HepG2 (cell line): ENCODE data around the gene USP24. TPM values are rescaled to one million over a fixed set of nuclear protein-coding genes. Genes with fewer than 3 reads are reported as not detected.

Experiments used
- ATAC-seq: fragments of 200-7000 bp; cut with Tn5 transposase; 3 replicates; pipeline ENCODE4 v1.9.1; 2020; ENCODE audit warnings: mild to moderate bottlenecking, moderate library complexity
- BruUV-seq: library from RNA; stranded (reverse); fragments of 400-500 nt; replicated peaks from 2 replicates; lab custom pipeline; 2021; lab: Mats Ljungman, UMichigan
- CTCF ChIA-PET: fragments of 300-600 bp; formaldehyde crosslinking; extraction: SDS; loops from one replicate; lab custom pipeline; 2021; ENCODE audit warnings: low total read pairs, inconsistent platforms, low intra/inter-chr PET ratio; lab: Yijun Ruan, JAX
- POLR2A ChIA-PET: fragments of 350-600 bp; sonication (Branson Sonifier 250); formaldehyde crosslinking; loops from one replicate; lab custom pipeline; 2020; ENCODE audit warnings: antibody characterized with exemption, inconsistent platforms; lab: Yijun Ruan, JAX
- DNase-seq: peaks from one replicate; pipeline ENCODE4 v3.0.0-alpha.2; 2015; ENCODE audit warnings: low spot score
- FAIRE-seq: peaks from 3 replicates; lab custom pipeline; 2011; peaks lifted over from hg19 to GRCh38; lab: Jason Lieb, UNC
- H2AFZ ChIP-seq: one replicate; pipeline ENCODE4 v1.6.1; 2011; ENCODE audit warnings: low read length, inconsistent platforms
- H3K27ac ChIP-seq: fragments of 300-600 bp; 3 replicates; pipeline ENCODE4 v1.8.0; 2011; ENCODE audit warnings: mixed run types, mild to moderate bottlenecking, mixed read lengths, low read length, inconsistent platforms; ENCODE audit not compliant: insufficient read depth; ENCODE audit errors: extremely low read length
- H3K27me3 ChIP-seq, 2 experiments: fragments of 200-600 bp in 1 of 2; 2 replicates in 1 of 2; 3 replicates in 1 of 2; pipeline versions ENCODE4 v1.6.0 to v1.8.0; 2011; ENCODE audit warnings: low read length in 2 of 2, mild to moderate bottlenecking in 2 of 2, moderate library complexity in 2 of 2, inconsistent platforms in 1 of 2; ENCODE audit not compliant: insufficient read depth in 2 of 2, control insufficient read depth in 1 of 2
- H3K36me3 ChIP-seq, 2 experiments: fragments of 200-600 bp in 1 of 2; replicated peaks in 1 of 2; 2 replicates in 1 of 2; 3 replicates in 1 of 2; pipeline versions ENCODE4 v1.5.1 to v1.8.0; 2011; ENCODE audit warnings: low read length in 2 of 2, inconsistent platforms in 1 of 2; ENCODE audit not compliant: insufficient read depth in 2 of 2, control insufficient read depth in 1 of 2
- H3K4me1 ChIP-seq: 2 replicates; pipeline ENCODE4 v1.5.1; 2012; ENCODE audit warnings: low read length, inconsistent platforms; ENCODE audit not compliant: insufficient read depth
- H3K4me2 ChIP-seq: 2 replicates; pipeline ENCODE4 v1.6.0; 2011; ENCODE audit warnings: low read depth, low read length, inconsistent platforms
- H3K4me3 ChIP-seq, 3 experiments: fragments of 200-600 bp in 1 of 3; sonication (generic), shearing (Covaris generic) in 1 of 3; replicated peaks in 1 of 3; 2 replicates each; pipeline ENCODE4 v1.5.1; 2011 to 2016; ENCODE audit warnings: low read length in 3 of 3, inconsistent platforms in 2 of 3, low read depth in 2 of 3, mild to moderate bottlenecking in 2 of 3, control low read depth in 1 of 3, mixed read lengths in 1 of 3; ENCODE audit not compliant: insufficient read depth in 1 of 3
- H3K79me2 ChIP-seq: one replicate; pipeline ENCODE4 v1.6.1; 2011; ENCODE audit warnings: low read length, inconsistent platforms; ENCODE audit not compliant: insufficient read depth
- H3K9ac ChIP-seq: 2 replicates; pipeline ENCODE4 v1.6.0; 2011; ENCODE audit warnings: mild to moderate bottlenecking, low read depth, low read length, inconsistent platforms; ENCODE audit not compliant: insufficient read depth
- H3K9me3 ChIP-seq: 2 replicates; pipeline ENCODE4 v1.5.1; 2012; ENCODE audit warnings: mild to moderate bottlenecking, low read length
- H4K20me1 ChIP-seq: 2 replicates; pipeline ENCODE4 v1.6.0; 2011; ENCODE audit warnings: inconsistent platforms, mild to moderate bottlenecking, low read length, moderate library complexity; ENCODE audit not compliant: insufficient read depth
- IRF1 ChIP-seq: sonication (generic); formaldehyde crosslinking; IDR thresholded peaks from 2 replicates; pipeline ENCODE4 v1.4.0; 2020; ENCODE audit warnings: low read depth, mild to moderate bottlenecking, missing genetic modification reagents
- MTERF4 ChIP-seq: sonication (generic); formaldehyde crosslinking; IDR thresholded peaks from 2 replicates; pipeline ENCODE4 v1.8.0; 2023; ENCODE audit warnings: mild to moderate bottlenecking, missing genetic modification reagents
- ZNF263 ChIP-seq: sonication (generic); formaldehyde crosslinking; IDR thresholded peaks from 2 replicates; pipeline ENCODE4 v1.4.0; 2020; ENCODE audit warnings: missing genetic modification reagents
- ZNF343 ChIP-seq: sonication (generic); formaldehyde crosslinking; IDR thresholded peaks from 2 replicates; pipeline ENCODE4 v1.4.0; 2020; ENCODE audit warnings: mild to moderate bottlenecking, missing genetic modification reagents
- ZNF572 ChIP-seq: sonication (generic); formaldehyde crosslinking; IDR thresholded peaks from 2 replicates; pipeline ENCODE4 v1.5.1; 2020; ENCODE audit warnings: mild to moderate bottlenecking, missing genetic modification reagents
- ZNF768 ChIP-seq: sonication (generic); formaldehyde crosslinking; IDR thresholded peaks from 2 replicates; pipeline ENCODE4 v1.4.0; 2020; ENCODE audit warnings: missing genetic modification reagents
- WGBS: methylation state at CpG from one replicate; pipeline ENCODE4 v1.1.6; 2017; ENCODE audit warnings: low lambda C conversion rate; 5-methylcytosine and 5-hydroxymethylcytosine counted together
- in situ Hi-C: cut with HindIII; loops from 2 replicates; pipeline ENCODE4 v1.10.0; 2017; ENCODE audit warnings: low pct_unique_long_range_greater_than_20kb; ENCODE audit not compliant: extremely low pct_ligation_motif_present
- intact Hi-C: fragments of 100-400 bp; cut with micrococcal nuclease; formaldehyde crosslinking; loops from one replicate; pipeline ENCODE4 v1.10.0; 2022; ENCODE audit not compliant: unreplicated experiment
- polyA plus RNA-seq, 8 experiments: library from polyadenylated mRNA; depleted of rRNA in 3 of 8; stranded (reverse) in 7 of 8; unstranded in 1 of 8; fragments of >200 nt; fragmentation: Illumina TruSeq in 4 of 8; extraction: Trizol in 4 of 8; gene quantifications; 2 replicates each; pipeline versions ENCODE4 v1.2.1 to v1.2.3, GENCODE V29; 2011 to 2016; ENCODE audit warnings: low read depth in 4 of 8, missing spikeins in 1 of 8, mixed read lengths in 1 of 8; ENCODE audit not compliant: insufficient read depth in 1 of 8
- total RNA-seq, 5 experiments: library from RNA; depleted of rRNA; stranded (reverse); fragments of >200 nt; fragmentation: Illumina TruSeq; extraction: Trizol; gene quantifications; 2 replicates each; pipeline ENCODE4 v1.2.3, GENCODE V29; 2016; ENCODE audit warnings: low read depth in 1 of 5

Gene USP24
- total and polyA plus RNA-seq, 2 of the 13 experiments (the other 11 are each of a cell fraction or from before 2014, with no cell fraction given), result 18.8 to 47.6 TPM

- no peaks in the 10 kb centered on the region for H4K20me1 ChIP-seq
- intact Hi-C loops (no loop called here), in situ Hi-C loops (no loop called here)
- H3K4me1 ChIP-seq, result no peaks in the 10 kb centered on the region
- FAIRE-seq (no peak), ATAC-seq (peak; percentile 34), DNase-seq (no peak)
- no peak overlapping the region for H3K27ac ChIP-seq
- no peak overlapping the region for H3K9ac ChIP-seq
- no peak overlapping the region for H2AFZ ChIP-seq
- peak; percentile 51; the same call in 1 of the 2 replicates for TF ChIP-seq ZNF768 (CRISPR knock-in tag)
- no peak for TF ChIP-seq ZNF572
- BruUV-seq, result TSS peak; percentile 15
- no peaks in the 10 kb centered on the region for H3K79me2 ChIP-seq
- H3K4me2 ChIP-seq, result no peak overlapping the region
- H3K4me3 ChIP-seq, result no peak overlapping the region
- H3K9me3 ChIP-seq, result no peaks in the 10 kb centered on the region
- 87% methylated on average over 8 of the region's 12 CpGs for WGBS
- POLR2A ChIA-PET, result interaction anchor here (1.6 kb wide), 1 partner anchor 9 kb away, joined by 4 read pairs; no protein-coding TSS in a partner anchor
- no peaks in the 10 kb centered on the region for H3K27me3 ChIP-seq
- peaks cover 9 to 54% of the 10 kb centered on the region in 2 experiments for H3K36me3 ChIP-seq
- CTCF ChIA-PET, result no interaction called here
Observed at GRCh38 chr1:55064071-55064581, 151.0 kb downstream of the USP24 start.

GRCh38 chr1:55063577-55063942 is 151.6 kb downstream of the USP24 start:
- Histone ChIP-seq H3K27ac (no peak overlapping the region), H3K4me3 (no peak overlapping the region), H3K79me2 (no peaks in the 10 kb centered on the region), H2AFZ (no peak overlapping the region), H4K20me1 (no peaks in the 10 kb centered on the region), H3K36me3 (peaks cover 9 to 52% of the 10 kb centered on the region in 2 experiments), H3K27me3 (no peaks in the 10 kb centered on the region), H3K9ac (no peak overlapping the region), H3K9me3 (no peaks in the 10 kb centered on the region), H3K4me1 (no peaks in the 10 kb centered on the region), H3K4me2 (no peak overlapping the region)
- peak; percentile 3; the same call in 2 of the 3 replicates for ATAC-seq
- no peak for FAIRE-seq
- WGBS, result 97% methylated on average over 9 of the region's 9 CpGs
- in situ Hi-C loops (no loop called here), intact Hi-C loops (no loop called here)
- no TSS peak for BruUV-seq
- TF ChIP-seq IRF1 (CRISPR knock-in tag) (no peak), ZNF343 (CRISPR knock-in tag) (no peak), MTERF4 (CRISPR knock-in tag) (no peak), ZNF263 (CRISPR knock-in tag) (no peak)
- CTCF ChIA-PET, result no interaction called here
- no peak for DNase-seq
- POLR2A ChIA-PET, result no interaction called here
